ENCODE results near the gene TFPI.
A peak's percentile ranks its signal among the peaks of the same experiment; 100 is the strongest.
"Not testable (repeated sequence)": the region's sequence is repeated elsewhere in the genome, so short reads cannot be mapped to it uniquely, and the experiment has no call there.

TFPI gene

GRCh38 chr2:187554011-187554703, at the start of gene TFPI:
Gene TFPI, minus strand, starts transcription at chr2:187554435. Its CDS starts 50,667 bp downstream, at chr2:187503768.
- DNase-seq = peak; percentile 11

- DNase-seq = no peak
Measured at GRCh38 chr2:187594801-187595200, 40.6 kb upstream of the TFPI start.

DNA sequence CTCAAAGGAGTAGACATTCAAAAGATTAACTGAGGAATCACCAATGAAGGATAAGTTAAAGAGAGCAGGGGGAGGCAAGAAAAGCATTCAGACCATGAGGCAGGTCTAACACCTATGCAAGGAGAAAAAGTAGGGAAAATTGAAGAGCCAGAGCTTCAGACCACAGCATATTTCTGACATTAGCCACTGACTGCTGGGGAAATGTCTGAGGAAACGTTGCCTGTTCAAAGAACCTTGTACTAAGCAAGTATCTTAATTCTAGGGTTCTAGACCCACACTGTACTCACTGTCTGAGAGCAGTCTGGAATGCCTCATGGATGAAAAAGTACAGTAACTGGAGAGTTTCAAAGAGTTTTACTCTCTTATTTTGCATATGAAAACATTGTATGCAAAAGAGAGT, 39.5 kb upstream of the TFPI start:
- DNase-seq = no peak

DNA sequence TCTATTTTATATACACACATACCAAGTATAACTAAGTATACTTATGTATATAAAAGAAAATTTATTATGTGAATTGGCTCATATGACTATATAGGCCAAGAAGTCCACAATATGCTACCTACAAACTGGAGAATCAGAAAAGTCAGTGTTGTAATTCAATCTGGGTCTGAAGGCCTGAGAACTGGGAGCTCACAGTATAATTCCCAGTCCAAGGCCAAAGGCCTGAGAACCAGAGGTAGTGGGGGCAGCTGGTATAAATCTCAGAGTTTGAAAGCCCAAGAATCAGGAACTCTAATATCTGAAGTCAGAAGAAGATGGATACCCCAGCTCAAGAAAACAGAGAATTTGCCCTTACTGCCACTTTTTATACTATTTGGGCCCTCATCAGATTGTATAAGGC, 38.9 kb upstream of the TFPI start:
- DNase-seq = no peak

GRCh38 chr2:187590175-187590574, 35.9 kb upstream of the TFPI start:
- no peak for DNase-seq

GRCh38 chr2:187586011-187586641, 31.9 kb upstream of the TFPI start:
- DNase-seq = peak; percentile 77

DNA sequence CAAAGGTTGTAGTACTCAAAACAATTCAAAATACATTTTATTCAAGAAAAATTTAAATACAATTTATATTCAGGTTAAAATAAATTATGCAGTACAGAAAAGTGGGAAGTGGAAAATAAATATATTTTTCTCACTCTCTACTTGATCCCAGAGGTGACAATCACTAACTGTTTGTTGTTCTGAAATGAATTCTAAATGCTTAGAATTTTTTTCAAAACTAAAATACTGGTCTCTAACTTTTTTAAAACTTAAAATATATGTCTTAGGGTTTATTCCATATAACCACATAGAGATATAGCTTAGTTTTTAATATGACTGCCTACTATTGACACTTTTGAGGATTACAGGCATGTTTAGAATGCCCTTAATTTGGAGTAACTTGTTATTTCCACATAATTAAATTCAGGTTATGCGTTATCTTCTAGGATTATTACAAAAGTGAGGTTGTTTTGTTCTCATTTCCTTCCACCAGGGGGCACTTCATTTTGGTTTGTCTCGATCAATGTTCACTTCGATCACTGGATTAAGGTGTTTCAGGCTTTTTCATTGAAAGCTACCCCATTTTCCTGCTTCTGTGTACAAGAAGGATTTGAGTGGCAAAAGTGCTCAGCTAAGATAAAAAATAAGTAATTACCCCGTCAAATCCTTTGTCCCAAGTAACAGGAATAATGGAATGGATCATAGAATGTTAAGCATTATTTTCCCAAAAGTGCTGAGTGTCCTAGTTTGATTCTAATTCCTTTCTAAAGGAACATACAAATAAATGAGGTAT, 27.1 kb upstream of the TFPI start:
- DNase-seq = peak; percentile 63

DNA sequence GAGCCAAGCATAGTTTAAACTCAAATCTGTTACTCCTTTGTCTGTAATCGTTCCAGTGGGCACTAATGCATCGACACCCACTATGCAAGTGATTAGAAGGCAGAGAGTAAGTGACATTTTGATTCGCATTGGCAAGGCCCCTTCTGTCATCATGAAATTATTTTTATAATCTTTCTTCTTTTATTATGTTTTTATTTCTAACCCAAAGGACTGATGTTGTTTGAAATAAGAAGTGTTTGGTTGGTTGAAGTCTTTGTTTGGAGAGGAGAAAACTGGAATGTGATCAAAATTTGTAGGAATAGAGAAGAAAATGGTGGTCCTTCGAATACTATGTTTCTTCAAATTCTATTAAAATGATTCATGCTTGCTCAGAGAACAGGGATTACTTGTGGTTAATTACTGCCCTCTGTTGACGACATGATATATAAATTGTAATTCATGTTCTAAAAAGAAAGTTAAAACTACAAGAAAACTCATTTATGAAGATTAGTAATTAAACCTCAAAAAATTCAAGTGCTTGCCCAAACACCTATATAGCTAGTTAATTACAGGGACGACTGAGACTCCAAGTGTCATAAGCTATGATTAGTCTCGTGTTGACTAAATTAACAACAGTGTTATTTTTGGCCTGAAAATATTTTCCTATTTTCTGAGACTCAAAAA, 26.4 kb upstream of the TFPI start:
- DNase-seq = peak; percentile 46

DNA sequence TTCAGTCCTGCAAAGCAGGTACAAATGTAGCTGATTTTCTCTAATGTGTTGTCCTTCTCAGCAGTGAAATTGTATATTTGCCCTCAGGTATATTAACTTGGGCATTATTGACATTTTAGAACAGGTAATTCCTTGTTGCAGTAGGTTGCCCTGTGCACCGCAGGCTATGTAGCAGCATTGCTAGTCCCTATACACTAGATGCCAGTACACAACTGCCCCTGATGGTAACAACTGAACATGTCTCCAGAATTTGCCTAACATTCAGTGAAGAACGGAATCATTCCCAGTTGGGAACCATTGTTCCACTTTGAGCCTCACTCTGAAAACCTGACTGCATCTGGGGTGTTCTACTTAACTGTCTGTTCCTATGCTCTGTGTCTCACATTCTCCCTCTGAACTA, 23.1 kb upstream of the TFPI start:
- DNase-seq = no peak

- DNase-seq = no peak
Measured at GRCh38 chr2:187576906-187577305, 22.7 kb upstream of the TFPI start.

- no peak for DNase-seq
Measured at GRCh38 chr2:187575751-187576067, 21.5 kb upstream of the TFPI start.

- DNase-seq = no peak
Measured at GRCh38 chr2:187574969-187575750, 20.9 kb upstream of the TFPI start.

DNA sequence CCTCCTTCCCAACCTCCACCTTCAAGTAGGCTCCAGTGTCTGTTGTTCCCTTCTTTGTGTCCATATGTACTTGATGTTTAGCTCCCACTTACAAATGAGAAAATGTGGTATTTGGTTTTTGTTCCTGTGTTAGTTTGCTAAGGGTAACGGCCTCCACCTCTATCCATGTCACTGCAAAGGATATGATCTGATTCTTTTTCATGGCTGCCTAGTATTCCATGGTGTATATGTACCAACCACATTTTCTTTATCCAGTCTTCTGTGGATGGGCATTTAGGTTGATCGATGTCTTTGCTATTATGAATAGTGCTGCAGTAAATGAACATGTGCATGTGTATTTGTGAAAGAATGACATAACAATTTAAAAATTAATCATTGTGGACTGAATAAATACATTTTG, 19.5 kb upstream of the TFPI start:
- DNase-seq = no peak

GRCh38 chr2:187571996-187572395, 17.8 kb upstream of the TFPI start:
- not testable (repeated sequence) for DNase-seq

- no peak for DNase-seq
Measured at GRCh38 chr2:187569571-187569970, 15.3 kb upstream of the TFPI start.

DNA sequence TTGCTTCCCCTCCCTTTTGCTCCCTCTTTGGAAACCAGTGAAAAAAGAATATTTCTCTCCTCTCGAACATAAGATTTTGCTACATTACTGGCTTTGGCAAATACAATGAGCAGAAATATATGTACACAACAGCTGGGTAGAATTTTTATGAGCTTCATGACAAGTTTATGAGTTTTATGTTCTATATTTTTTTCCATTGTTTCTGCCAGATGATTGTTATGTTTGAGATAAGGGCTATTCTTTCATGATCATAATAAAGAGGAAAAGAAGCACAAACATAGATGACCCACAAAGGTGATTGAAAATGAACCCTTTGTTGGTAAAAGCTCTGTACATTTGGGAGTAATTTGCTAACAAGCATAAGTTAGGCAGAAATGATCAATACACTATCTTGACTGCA, 14.8 kb upstream of the TFPI start:
- no peak for DNase-seq

DNA sequence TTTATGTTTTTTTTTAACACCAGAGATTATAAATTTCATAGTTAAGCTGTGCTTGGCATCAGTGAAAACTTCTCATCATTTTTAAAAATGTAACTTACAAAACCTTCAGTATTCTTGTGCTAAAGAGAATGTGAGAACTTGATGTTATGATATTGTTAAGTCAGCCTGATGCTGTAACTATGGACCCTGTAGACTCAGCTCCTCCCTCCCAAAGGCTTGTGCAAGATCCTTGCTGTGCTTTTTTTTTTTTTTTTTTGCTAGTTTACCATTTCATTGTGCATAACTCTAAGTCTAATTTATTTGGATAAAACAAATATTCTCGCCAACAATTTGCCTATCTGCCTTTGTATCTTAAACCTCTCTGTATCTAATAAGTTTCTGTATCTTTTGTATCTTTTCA, 12.9 kb upstream of the TFPI start:
- DNase-seq = no peak

DNA sequence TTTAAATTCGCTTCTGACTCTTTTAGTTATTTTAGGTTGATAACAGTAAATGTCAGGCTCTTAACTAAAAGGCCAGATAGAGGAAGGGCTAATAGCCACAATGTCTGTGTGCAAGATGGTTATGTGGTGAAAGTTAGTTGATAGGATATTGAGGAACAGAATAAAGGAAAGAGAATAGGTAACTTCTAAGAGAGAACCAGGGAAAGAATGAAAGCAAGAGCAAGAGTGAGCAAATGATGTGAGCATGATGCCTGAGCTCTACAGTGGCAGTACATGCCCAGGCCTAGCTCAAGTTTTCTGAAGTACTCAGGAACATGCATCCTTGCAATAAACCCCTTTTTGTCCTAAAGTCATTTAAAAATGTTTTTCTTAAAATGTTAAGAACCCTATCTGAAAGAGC, 12.5 kb upstream of the TFPI start:
- DNase-seq = no peak

- DNase-seq = no peak
Measured at GRCh38 chr2:187566266-187566665, 12.0 kb upstream of the TFPI start.

GRCh38 chr2:187565618-187566017, 11.4 kb upstream of the TFPI start:
- not testable (repeated sequence) for DNase-seq

- not testable (repeated sequence) for DNase-seq
Measured at GRCh38 chr2:187556493-187556892, 2.3 kb upstream of the TFPI start.

GRCh38 chr2:187554704-187555082, 458 bp upstream of the TFPI start:
- DNase-seq = no peak

Measured in activated CD4-positive, alpha-beta T cell treated with anti-CD3 and anti-CD28 coated beads, Interleukin-10, Interleukin-2, amounts not matched to agents 100 ng/mL and 50 ng/mL, durations not matched to agents 16 hours and 8 hours (primary cell).